ENCODE results near the gene SCYL3. TPM values are rescaled to one million over a fixed set of nuclear protein-coding genes. Genes with fewer than 3 reads are reported as not detected.

Gene SCYL3
- total RNA-seq, 1 experiment from 2014 or later: 7.4 TPM

GRCh38 chr1:169925505-169926482, 32.1 kb upstream of the SCYL3 start:
- intact Hi-C loops (cut with micrococcal nuclease): no loop called here
- TF ChIP-seq CTCF (IDR thresholded peaks at IDR 0.05; ENCODE audit: unreplicated experiment): no peak
- no peak for DNase-seq (ENCODE audit: unreplicated experiment)
- Mint-ChIP-seq H3K27me3 (ENCODE audit: insufficient read depth, unreplicated experiment) (no peaks in the 10 kb centered on the region), H3K9me3 (ENCODE audit: unreplicated experiment) (no peaks in the 10 kb centered on the region), H3K27ac (ENCODE audit: low read depth, unreplicated experiment) (no peak overlapping the region), H3K4me3 (ENCODE audit: unreplicated experiment) (no peak overlapping the region), H3K4me1 (ENCODE audit: insufficient read depth, unreplicated experiment) (no peaks in the 10 kb centered on the region), H3K36me3 (ENCODE audit: insufficient read depth, unreplicated experiment) (peaks cover 9% of the 10 kb centered on the region)
- POLR2A ChIA-PET: no interaction called here
- CTCF ChIA-PET: interaction anchor here (1.3 to 1.5 kb wide), 2 partner anchors 11 to 840 kb away, joined by 3 to 4 read pairs; no protein-coding TSS in a partner anchor
- no TSS peak for BruUV-seq (replicated peaks)

GRCh38 chr1:169924829-169925228, 31.1 kb upstream of the SCYL3 start:
- Mint-ChIP-seq H3K27ac (ENCODE audit: low read depth, unreplicated experiment) (no peak overlapping the region), H3K36me3 (ENCODE audit: insufficient read depth, unreplicated experiment) (peaks cover 9% of the 10 kb centered on the region), H3K4me3 (ENCODE audit: unreplicated experiment) (no peak overlapping the region), H3K27me3 (ENCODE audit: insufficient read depth, unreplicated experiment) (no peaks in the 10 kb centered on the region), H3K9me3 (ENCODE audit: unreplicated experiment) (no peaks in the 10 kb centered on the region), H3K4me1 (ENCODE audit: insufficient read depth, unreplicated experiment) (no peaks in the 10 kb centered on the region)
- intact Hi-C loops (cut with micrococcal nuclease): no loop called here
- TF ChIP-seq CTCF (IDR thresholded peaks at IDR 0.05; ENCODE audit: unreplicated experiment): no peak
- no TSS peak for BruUV-seq (replicated peaks)
- CTCF ChIA-PET: interaction anchor here (0.5 kb wide), 1 partner anchor 247 kb away, joined by 3 read pairs; no protein-coding TSS in a partner anchor
- DNase-seq (ENCODE audit: unreplicated experiment): no peak
- POLR2A ChIA-PET: no interaction called here

- no TSS peak for BruUV-seq (replicated peaks)
- peaks cover 9% of the 10 kb centered on the region for H3K36me3 Mint-ChIP-seq (ENCODE audit: insufficient read depth, unreplicated experiment)
- H3K27ac Mint-ChIP-seq (ENCODE audit: low read depth, unreplicated experiment): no peak overlapping the region
- H3K9me3 Mint-ChIP-seq (ENCODE audit: unreplicated experiment): no peaks in the 10 kb centered on the region
- ChIA-PET POLR2A (interaction anchor here (1.1 kb wide), 1 partner anchor 30 kb away, joined by 3 read pairs; the partner anchor contains the start of gene SCYL3), CTCF (no interaction called here)
- no peak for DNase-seq (ENCODE audit: unreplicated experiment)
- H3K27me3 Mint-ChIP-seq (ENCODE audit: insufficient read depth, unreplicated experiment): no peaks in the 10 kb centered on the region
- intact Hi-C loops (cut with micrococcal nuclease): no loop called here
- no peak for TF ChIP-seq CTCF (IDR thresholded peaks at IDR 0.05; ENCODE audit: unreplicated experiment)
- H3K4me3 Mint-ChIP-seq (ENCODE audit: unreplicated experiment): no peak overlapping the region
- no peaks in the 10 kb centered on the region for H3K4me1 Mint-ChIP-seq (ENCODE audit: insufficient read depth, unreplicated experiment)
Measured at GRCh38 chr1:169924063-169924462, 30.4 kb upstream of the SCYL3 start.

- H3K4me3 Mint-ChIP-seq (ENCODE audit: unreplicated experiment): no peak overlapping the region
- BruUV-seq (replicated peaks): no TSS peak
- POLR2A ChIA-PET: interaction anchor here (3.2 kb wide), 1 partner anchor 28 kb away, joined by 12 read pairs; the partner anchor contains the start of gene SCYL3
Measured at GRCh38 chr1:169921080-169921479, 27.4 kb upstream of the SCYL3 start.

More at GRCh38 chr1:169921080-169921479, 27.4 kb upstream of the SCYL3 start:
- intact Hi-C loops (cut with micrococcal nuclease): no loop called here
- no peak for TF ChIP-seq CTCF (IDR thresholded peaks at IDR 0.05; ENCODE audit: unreplicated experiment)
- H3K4me1 Mint-ChIP-seq (ENCODE audit: insufficient read depth, unreplicated experiment): peaks cover 1% of the 10 kb centered on the region
- DNase-seq (ENCODE audit: unreplicated experiment): no peak
- CTCF ChIA-PET: interaction anchor here (0.6 to 3.4 kb wide), 2 partner anchors 8 to 1011 kb away, joined by 4 to 18 read pairs; no protein-coding TSS in a partner anchor
- no peaks in the 10 kb centered on the region for H3K27me3 Mint-ChIP-seq (ENCODE audit: insufficient read depth, unreplicated experiment)
- H3K36me3 Mint-ChIP-seq (ENCODE audit: insufficient read depth, unreplicated experiment): peaks cover 3% of the 10 kb centered on the region
- H3K9me3 Mint-ChIP-seq (ENCODE audit: unreplicated experiment): no peaks in the 10 kb centered on the region
- H3K27ac Mint-ChIP-seq (ENCODE audit: low read depth, unreplicated experiment): no peak overlapping the region
